Stimulated activated memory B cell treated with anti-CD40 and anti-IgM and Interleukin-4, amounts not matched to agents 10 μg/mL and 1 μg/mL and 100 μg/mL, for 72 hours (primary cell): Measurements from ENCODE around the gene USP14.
"Not testable (repeated sequence)": the region's sequence is repeated elsewhere in the genome, so short reads cannot be mapped to it uniquely, and the experiment has no call there.

Experiments
- ATAC-seq: fragments of 150-1000 bp; cut with Tn5 transposase; 2 replicates; pipeline ENCODE4 v1.10.0; 2021
- H3K27ac Mint-ChIP-seq: one replicate; pipeline ENCODE4 v1.8.0; 2022; ENCODE audit warnings: mild to moderate bottlenecking, mixed read lengths
- H3K27me3 Mint-ChIP-seq: one replicate; pipeline ENCODE4 v1.8.0; 2022; ENCODE audit warnings: mixed read lengths
- H3K36me3 Mint-ChIP-seq: one replicate; pipeline ENCODE4 v1.8.0; 2022; ENCODE audit warnings: mixed read lengths
- H3K4me1 Mint-ChIP-seq: one replicate; pipeline ENCODE4 v1.8.0; 2022; ENCODE audit warnings: mixed read lengths
- H3K4me3 Mint-ChIP-seq: one replicate; pipeline ENCODE4 v1.8.0; 2022; ENCODE audit warnings: mild to moderate bottlenecking, moderate library complexity, mixed read lengths
- H3K9me3 Mint-ChIP-seq: one replicate; pipeline ENCODE4 v1.8.0; 2022; ENCODE audit warnings: mixed read lengths

The USP14 gene

DNA sequence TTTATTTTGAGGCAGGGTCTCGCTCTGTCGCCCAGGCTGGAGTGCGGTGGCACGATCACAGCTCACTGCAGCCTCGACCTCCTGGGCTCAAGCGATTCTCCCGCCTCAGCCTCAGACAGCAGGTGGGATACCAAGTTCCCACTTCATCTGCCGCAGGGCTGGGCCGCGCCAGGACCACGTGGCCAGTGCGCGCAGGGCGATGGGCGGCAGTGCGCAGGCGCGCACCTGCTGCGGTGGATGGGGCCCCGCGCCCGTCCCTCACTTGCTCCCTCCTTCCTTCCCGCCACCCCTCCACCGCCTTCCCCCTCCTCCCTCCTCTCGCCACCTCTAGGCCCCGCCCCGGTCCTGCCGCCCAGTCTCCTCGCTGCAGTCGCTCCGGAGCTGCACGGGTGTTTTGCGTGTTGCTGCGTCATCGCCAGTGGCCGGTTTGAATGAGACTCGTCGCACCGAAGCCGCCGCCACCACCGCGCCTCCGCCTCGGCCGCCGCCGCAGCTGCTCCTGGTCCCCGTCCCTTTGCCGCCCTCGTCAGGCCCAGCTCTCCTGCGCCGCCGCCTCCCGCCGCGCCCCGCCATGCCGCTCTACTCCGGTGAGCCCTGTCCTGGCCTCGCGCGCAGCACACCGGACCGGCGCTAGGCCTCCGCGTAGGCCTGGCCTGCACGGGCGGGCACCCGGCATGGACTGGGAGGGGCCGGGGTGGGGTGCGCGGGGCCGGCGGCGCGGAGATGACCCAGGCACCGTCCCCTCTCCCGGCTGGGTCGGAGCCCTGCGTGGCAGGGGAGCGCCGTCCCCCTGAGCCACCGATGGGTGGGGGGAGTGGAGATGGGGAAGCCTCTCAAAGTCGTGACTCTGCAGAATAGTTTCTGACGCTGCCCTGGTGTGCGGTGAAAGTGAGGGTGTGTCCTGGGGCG, at the start of gene USP14:
USP14 (plus strand) TSS at position 430 of the 909 bp plus-strand sequence; CDS start at position 572, 142 bp downstream.
- ATAC-seq, result peak; percentile 97
- peaks cover 39% of the 10 kb centered on the region for H3K4me1 Mint-ChIP-seq
- H3K4me3 Mint-ChIP-seq, result peak within 1 kb of the TSS; percentile 94
- peak within 1 kb of the TSS; percentile 90 for H3K27ac Mint-ChIP-seq
- H3K36me3 Mint-ChIP-seq, result no peaks in the 10 kb centered on the region
- no peaks in the 10 kb centered on the region for H3K27me3 Mint-ChIP-seq
- no peaks in the 10 kb centered on the region for H3K9me3 Mint-ChIP-seq

DNA sequence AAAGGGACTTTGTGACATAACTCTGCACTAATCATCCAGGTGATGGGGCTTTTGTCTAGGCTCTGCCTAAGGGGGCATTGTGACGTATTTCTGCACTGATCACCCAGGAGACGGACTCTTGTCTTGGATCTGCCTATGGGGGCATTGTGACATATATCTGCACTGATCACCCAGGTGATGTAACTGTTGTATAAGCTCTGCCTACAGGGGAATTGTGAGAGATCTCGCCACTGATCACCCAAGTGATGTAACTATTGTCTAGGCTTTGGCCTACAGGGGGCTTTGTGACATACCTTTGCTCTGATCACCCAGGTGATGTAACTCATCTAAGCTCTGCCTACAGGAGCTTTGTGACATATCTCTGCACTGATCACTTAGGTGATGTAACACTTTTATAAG, 49.7 kb upstream of the USP14 start:
- H3K27me3 Mint-ChIP-seq, H3K4me1 Mint-ChIP-seq, H3K27ac Mint-ChIP-seq, H3K4me3 Mint-ChIP-seq, H3K9me3 Mint-ChIP-seq, H3K36me3 Mint-ChIP-seq: not testable (repeated sequence)
- peak; percentile 27 for ATAC-seq

GRCh38 chr18:109130-109921, 49.0 kb upstream of the USP14 start:
- H3K27me3 Mint-ChIP-seq, H3K9me3 Mint-ChIP-seq, H3K36me3 Mint-ChIP-seq, H3K4me3 Mint-ChIP-seq, H3K4me1 Mint-ChIP-seq, H3K27ac Mint-ChIP-seq: not testable (repeated sequence)
- peak; percentile 53 for ATAC-seq

GRCh38 chr18:109922-110261, 48.5 kb upstream of the USP14 start:
- H3K4me1 Mint-ChIP-seq, H3K27me3 Mint-ChIP-seq, H3K9me3 Mint-ChIP-seq, H3K27ac Mint-ChIP-seq, H3K36me3 Mint-ChIP-seq, ATAC-seq, H3K4me3 Mint-ChIP-seq: not testable (repeated sequence)

DNA sequence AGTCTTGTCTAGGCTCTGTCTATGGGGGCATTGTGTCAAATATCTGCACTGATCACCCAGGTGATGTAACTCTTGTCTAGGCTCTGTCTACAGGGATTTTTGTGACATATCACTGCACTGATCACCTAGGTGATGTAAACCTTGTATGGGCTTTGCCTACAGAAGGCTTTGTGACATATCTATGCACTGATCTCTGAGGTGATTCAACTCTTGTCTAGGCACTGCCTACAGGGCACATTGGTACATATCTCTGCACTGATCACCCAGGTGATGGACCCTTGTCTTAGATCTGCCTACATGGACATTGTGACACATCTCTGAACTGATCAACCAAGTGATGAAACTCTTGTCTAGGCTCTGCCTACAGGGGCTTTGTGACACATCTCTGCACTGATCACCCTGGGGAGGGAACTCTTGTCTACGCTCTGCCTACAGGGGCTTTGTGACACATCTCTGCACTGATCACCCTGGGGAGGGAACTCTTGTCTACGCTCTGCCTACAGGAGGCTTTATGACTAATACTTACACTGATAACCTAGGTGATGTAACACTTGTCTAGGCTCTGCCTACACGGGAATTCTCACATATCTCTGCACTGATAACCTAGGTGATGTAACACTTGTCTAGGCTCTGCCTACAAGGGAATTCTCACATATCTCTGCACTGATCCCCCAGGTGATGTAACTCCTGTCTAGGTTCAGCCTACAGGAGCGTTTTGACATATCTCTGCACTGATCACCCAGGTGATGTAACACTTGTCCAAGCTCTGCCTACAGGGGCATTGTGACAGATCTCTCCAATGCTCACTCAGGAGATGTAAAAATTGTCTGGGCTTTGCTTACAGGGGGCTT, 47.8 kb upstream of the USP14 start:
- H3K4me3 Mint-ChIP-seq, ATAC-seq, H3K4me1 Mint-ChIP-seq, H3K9me3 Mint-ChIP-seq, H3K27me3 Mint-ChIP-seq, H3K36me3 Mint-ChIP-seq: not testable (repeated sequence)
- H3K27ac Mint-ChIP-seq, result peak overlapping the region; percentile 82

DNA sequence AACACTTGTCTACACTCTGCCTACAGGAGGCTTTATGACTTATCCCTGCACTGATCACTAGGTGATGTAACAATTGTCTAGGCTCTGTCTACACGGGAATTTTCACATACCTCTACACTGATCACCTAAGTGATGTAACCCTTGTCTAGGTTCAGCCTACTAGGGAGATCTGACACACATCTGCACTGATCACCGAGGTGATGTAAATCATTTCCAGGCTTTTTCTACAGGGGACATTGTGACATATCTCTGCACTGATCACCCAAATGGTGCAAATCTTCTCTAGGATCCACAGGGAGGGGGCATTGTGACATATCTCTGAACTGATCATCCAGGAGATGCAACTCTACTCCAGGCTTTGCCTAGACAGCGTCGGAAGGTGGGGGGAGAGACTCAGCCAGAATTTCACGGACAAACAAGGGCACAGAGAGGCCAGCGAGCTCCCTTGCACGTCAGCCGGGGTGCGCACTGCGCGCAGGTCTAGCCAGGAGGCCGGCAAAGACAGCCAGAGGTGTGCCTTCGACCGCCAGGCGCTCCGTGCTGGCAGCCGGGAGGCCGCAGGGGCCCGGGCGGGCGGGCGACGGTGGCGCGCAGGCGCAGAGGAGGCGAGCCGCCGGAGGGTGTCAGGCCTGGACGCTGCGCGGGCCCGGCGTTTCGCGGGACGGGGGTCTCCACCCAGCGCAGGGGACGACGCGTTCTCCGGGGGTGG, 46.9 kb upstream of the USP14 start:
- Mint-ChIP-seq H3K4me3 (peak overlapping the region; percentile 81), H3K4me1 (peaks cover 8% of the 10 kb centered on the region)

DNA sequence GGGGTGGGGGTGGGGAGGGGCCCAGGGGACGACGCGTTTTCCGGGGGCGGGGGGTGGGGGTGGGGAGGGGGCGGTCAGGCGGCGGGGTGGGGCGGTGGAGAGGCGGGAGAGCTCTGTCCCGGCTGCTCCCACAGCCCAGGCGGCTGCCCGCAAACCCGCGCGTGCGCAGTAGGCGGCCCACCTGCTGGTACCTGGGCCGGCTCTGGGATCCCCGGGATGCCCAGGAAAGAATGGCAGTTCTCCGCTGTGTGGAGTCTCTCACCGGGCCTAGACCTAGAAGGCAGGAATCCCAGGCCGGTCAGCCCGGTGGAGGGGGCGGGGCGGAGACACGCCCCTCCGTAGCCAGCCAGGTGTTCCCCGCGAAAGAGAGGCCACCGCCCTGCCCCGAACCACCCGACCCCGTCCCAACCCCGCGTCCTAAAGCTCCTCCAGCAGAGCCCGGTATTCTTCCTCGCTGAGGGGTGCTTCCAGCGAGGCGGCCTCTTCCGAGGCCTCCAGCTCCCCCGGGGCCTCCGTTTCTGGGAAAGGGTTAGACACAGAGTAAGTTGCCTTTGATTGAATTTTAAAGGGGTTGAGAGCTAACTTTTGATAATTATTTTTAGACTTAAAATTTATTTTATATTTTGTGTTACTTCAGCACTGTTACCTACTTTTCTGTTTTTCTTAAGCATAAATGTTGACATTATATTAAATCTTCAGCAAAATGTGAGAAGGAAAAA, 46.2 kb upstream of the USP14 start:
- not testable (repeated sequence) for ATAC-seq, H3K4me1 Mint-ChIP-seq, H3K27me3 Mint-ChIP-seq, H3K9me3 Mint-ChIP-seq, H3K36me3 Mint-ChIP-seq
- Mint-ChIP-seq H3K27ac (peak overlapping the region; percentile 82), H3K4me3 (peak overlapping the region; percentile 65)

More for the DNA sequence above, 46.9 kb upstream of the USP14 start:
- H3K27ac Mint-ChIP-seq, result peak overlapping the region; percentile 82
- ATAC-seq, result peak; percentile 39
- H3K27me3 Mint-ChIP-seq, result no peaks in the 10 kb centered on the region
- no peaks in the 10 kb centered on the region for H3K36me3 Mint-ChIP-seq
- H3K9me3 Mint-ChIP-seq, result peaks cover 7% of the 10 kb centered on the region

- not testable (repeated sequence) for H3K27ac Mint-ChIP-seq, H3K4me3 Mint-ChIP-seq, H3K4me1 Mint-ChIP-seq, ATAC-seq, H3K36me3 Mint-ChIP-seq, H3K27me3 Mint-ChIP-seq, H3K9me3 Mint-ChIP-seq
Measured at GRCh38 chr18:120539-121260, 37.7 kb upstream of the USP14 start.

GRCh38 chr18:135045-135444, 23.3 kb upstream of the USP14 start:
- no peak overlapping the region for H3K27ac Mint-ChIP-seq
- no peak overlapping the region for H3K4me3 Mint-ChIP-seq
- no peak for ATAC-seq
- no peaks in the 10 kb centered on the region for H3K4me1 Mint-ChIP-seq
- no peaks in the 10 kb centered on the region for H3K27me3 Mint-ChIP-seq
- H3K36me3 Mint-ChIP-seq, result no peaks in the 10 kb centered on the region
- peaks cover 5% of the 10 kb centered on the region for H3K9me3 Mint-ChIP-seq

- H3K27me3 Mint-ChIP-seq, result no peaks in the 10 kb centered on the region
- peaks cover 3% of the 10 kb centered on the region for H3K9me3 Mint-ChIP-seq
- no peak for ATAC-seq
- no peaks in the 10 kb centered on the region for H3K36me3 Mint-ChIP-seq
- no peak overlapping the region for H3K4me3 Mint-ChIP-seq
- no peaks in the 10 kb centered on the region for H3K4me1 Mint-ChIP-seq
- H3K27ac Mint-ChIP-seq, result no peak overlapping the region
Measured at GRCh38 chr18:136433-136832, 21.9 kb upstream of the USP14 start.

GRCh38 chr18:137327-137726, 21.0 kb upstream of the USP14 start:
- no peak for ATAC-seq
- H3K4me1 Mint-ChIP-seq, result no peaks in the 10 kb centered on the region
- no peaks in the 10 kb centered on the region for H3K36me3 Mint-ChIP-seq
- no peak overlapping the region for H3K27ac Mint-ChIP-seq
- H3K27me3 Mint-ChIP-seq, result no peaks in the 10 kb centered on the region
- H3K9me3 Mint-ChIP-seq, result peaks cover 3% of the 10 kb centered on the region
- no peak overlapping the region for H3K4me3 Mint-ChIP-seq

- no peaks in the 10 kb centered on the region for H3K36me3 Mint-ChIP-seq
- no peak overlapping the region for H3K27ac Mint-ChIP-seq
- no peak overlapping the region for H3K4me3 Mint-ChIP-seq
- ATAC-seq, result no peak
- H3K27me3 Mint-ChIP-seq, result no peaks in the 10 kb centered on the region
- peaks cover 3% of the 10 kb centered on the region for H3K9me3 Mint-ChIP-seq
- no peaks in the 10 kb centered on the region for H3K4me1 Mint-ChIP-seq
Measured at GRCh38 chr18:140670-141266, 17.6 kb upstream of the USP14 start.

DNA sequence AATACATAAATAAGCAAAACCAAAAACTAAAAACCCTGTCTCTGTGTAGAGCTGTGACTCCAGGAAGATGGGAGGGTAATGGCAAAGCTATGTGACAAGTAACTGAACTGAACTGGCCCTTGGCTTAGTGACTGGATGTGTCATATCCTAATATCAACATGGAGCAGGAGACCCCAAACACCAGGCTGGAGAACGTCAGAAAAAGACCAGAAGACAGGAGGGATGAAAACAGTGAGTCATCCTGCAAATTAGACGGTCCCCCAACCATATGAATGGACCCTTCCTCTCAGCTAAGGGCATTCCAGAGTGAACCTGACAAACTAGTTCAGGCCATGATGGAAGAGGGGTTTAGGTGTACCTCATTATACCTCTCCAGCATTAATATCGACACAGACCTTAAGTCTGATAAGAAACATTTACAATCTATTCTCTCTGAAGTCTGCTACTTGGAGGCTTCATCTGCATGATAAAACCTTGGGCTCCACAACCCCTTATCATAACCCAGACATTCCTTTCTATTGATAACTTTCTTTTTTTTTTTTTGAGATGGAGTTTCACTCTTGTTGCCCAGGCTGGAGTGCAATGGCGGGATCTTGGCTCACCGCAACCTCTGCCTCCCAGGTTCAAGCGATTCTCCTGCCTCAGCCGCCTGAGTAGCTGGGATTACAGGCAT, 15.6 kb upstream of the USP14 start:
- not testable (repeated sequence) for H3K36me3 Mint-ChIP-seq, H3K4me3 Mint-ChIP-seq, H3K27me3 Mint-ChIP-seq, H3K4me1 Mint-ChIP-seq, H3K9me3 Mint-ChIP-seq, H3K27ac Mint-ChIP-seq, ATAC-seq
